GM03348 (cell line): Measurements from ENCODE around the gene RAB40AL.

Experiments
- DNase-seq: peaks from one replicate; pipeline ENCODE4 v3.0.0; 2012; ENCODE audit warnings: low spot score

The RAB40AL gene

DNA sequence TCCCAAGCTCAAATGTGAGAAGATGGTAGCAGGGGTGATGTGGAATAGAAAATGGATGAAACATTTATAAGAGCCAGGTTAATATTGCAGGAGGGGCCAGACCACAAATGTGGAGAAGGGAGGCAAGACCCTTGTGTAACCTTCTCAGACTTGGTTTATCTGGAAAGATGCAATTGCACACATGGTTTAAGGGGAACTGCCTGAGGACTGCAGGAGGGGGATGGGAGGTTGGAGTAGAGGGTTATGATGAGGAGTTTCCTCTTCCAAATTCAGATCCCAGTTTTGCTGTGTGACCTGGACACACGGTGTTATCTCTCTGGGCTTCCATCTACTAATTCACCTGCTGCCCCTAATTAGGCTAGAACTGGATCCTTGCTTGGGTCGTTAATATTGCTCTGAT, 46.1 kb downstream of the RAB40AL start:
- DNase-seq = no peak

DNA sequence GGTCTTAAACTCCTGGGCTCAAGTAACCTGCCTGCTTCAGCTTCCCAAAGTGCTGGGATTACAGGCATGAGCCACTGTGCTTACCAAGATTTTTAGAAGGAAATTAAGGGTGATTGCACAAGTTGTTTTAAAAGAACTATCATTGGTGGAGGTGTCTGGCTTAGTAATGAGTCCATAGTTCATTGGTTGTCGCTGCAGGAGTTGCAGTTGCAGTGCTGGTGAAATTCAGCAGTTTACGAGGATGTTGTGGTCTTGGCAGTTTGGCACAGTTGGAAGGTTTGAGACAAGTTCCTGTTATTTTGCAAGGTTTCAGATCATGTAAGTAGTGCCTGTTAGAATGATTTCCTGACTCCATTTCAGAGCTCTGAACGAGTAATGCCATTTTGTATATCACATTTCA, 48.1 kb downstream of the RAB40AL start:
- DNase-seq = no peak
